HK-2 (cell line): Measurements from ENCODE around the gene PFN1.

Experiments used
- DNase-seq: peaks from one replicate; pipeline ENCODE4 v3.0.0-alpha.2; 2018; ENCODE audit not compliant: unreplicated experiment

Gene PFN1

GRCh38 chr17:4896332-4897197 is 51.8 kb downstream of the PFN1 start:
- no peak for DNase-seq

- no peak for DNase-seq
These were observed 52.5 kb downstream of the PFN1 start for GRCh38 chr17:4895657-4896331.
